ENCODE measurements around the gene SPATA31D3. TPM values are rescaled to one million over a fixed set of nuclear protein-coding genes. Genes with fewer than 3 reads are reported as not detected.
"Not testable (repeated sequence)": the region's sequence is repeated elsewhere in the genome, so short reads cannot be mapped to it uniquely, and the experiment has no call there.

The SPATA31D3 gene
- total and polyA plus RNA-seq, 2 donors (not counting 1 experiment from before 2014, with no cell fraction given), result not detected

DNA sequence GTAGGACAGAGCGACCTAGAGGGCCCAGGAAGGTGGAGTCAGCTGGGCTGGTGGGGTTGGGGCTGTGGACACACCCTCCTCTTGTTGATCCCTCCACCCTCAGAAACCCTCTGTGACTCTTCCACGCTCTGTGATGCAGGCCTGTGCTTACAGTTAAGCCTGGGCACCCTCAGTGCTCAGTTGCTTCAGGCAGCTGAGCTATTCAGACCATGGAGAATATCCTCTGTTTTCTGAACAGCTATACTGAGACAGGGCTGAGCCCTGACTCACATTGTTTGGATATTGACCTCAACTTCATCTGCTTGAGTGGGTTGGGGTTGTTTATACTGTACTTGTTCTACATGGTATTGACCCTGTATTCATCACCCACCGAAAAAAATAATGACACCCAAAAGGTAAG is 15.0 kb upstream of the SPATA31D3 start, which contains the start of gene SPATA31D4:
Gene SPATA31D4, plus strand, starts transcription at position 124 of the 400 bp plus-strand sequence. Its CDS starts 86 bp downstream, at position 210.
- H3K27me3 Mint-ChIP-seq; H3K9me3 Mint-ChIP-seq (ENCODE audit: insufficient read depth); H2AFZ ChIP-seq (ENCODE audit: insufficient read depth, low read depth, low read length, poor library complexity, severe bottlenecking); H3K4me2 ChIP-seq (replicated peaks; ENCODE audit: low read depth, low read length, poor library complexity, severe bottlenecking); intact Hi-C loops (cut with micrococcal nuclease); H3K9me3 ChIP-seq (ENCODE audit: control extremely low read depth in 1 of 3, control insufficient read depth in 2 of 3, insufficient read depth in 1 of 3, low read length in 2 of 3); DNase-seq; CTCF ChIA-PET; H3K36me3 ChIP-seq (replicated peaks in 1 of 2; ENCODE audit: control extremely low read depth in 1 of 2, control insufficient read depth in 1 of 2, extremely low read depth in 1 of 2, insufficient read depth in 2 of 2, low read length in 1 of 2); H3K79me2 ChIP-seq (ENCODE audit: control insufficient read depth, insufficient read depth, low read length); H3K27ac ChIP-seq (ENCODE audit: low read length in 2 of 2); H4K20me1 ChIP-seq (ENCODE audit: control insufficient read depth, insufficient read depth, low read length, poor library complexity, severe bottlenecking); POLR2A ChIA-PET; H3K27me3 ChIP-seq (replicated peaks in 1 of 4; ENCODE audit: control extremely low read depth in 1 of 4, control insufficient read depth in 3 of 4, insufficient read depth in 4 of 4, low read length in 3 of 4); H3K4me1 Mint-ChIP-seq; H3K4me1 ChIP-seq (ENCODE audit: control insufficient read depth in 2 of 2, insufficient read depth in 2 of 2, low read length in 2 of 2); H3K4me3 Mint-ChIP-seq; ATAC-seq (ENCODE audit: low read depth); H3K27ac Mint-ChIP-seq; H3K4me3 ChIP-seq (ENCODE audit: control extremely low read depth in 1 of 5, extremely low read depth in 1 of 5, insufficient read depth in 1 of 5, low read depth in 2 of 5, low read length in 4 of 5); H3K9ac ChIP-seq (ENCODE audit: low read length): not testable (repeated sequence)
- WGBS (ENCODE audit: insufficient coverage), result no CpG with 5 or more reads among the region's 3 CpGs

DNA sequence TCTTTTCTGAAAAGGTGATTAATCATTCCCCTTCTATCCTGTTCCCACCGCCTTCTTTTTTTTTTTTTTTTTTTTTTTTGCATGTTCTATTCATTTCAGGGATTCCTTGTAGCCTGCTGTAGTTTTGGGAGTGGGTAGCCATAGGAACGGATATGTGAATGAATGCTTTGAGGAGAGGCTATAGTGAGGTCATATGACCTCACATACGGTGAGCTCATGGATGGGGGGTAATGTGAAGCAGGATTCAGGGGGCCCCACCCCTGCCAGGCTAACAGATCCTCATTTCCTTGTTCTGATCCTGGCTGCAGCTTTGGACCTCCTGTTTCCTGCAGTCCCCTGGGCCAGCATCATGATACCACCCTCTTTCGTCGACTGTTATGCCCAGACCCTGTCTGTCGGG is 13.2 kb upstream of the SPATA31D3 start:
- intact Hi-C loops (cut with micrococcal nuclease); H3K9ac ChIP-seq (ENCODE audit: low read length); POLR2A ChIA-PET; H2AFZ ChIP-seq (ENCODE audit: insufficient read depth, low read depth, low read length, poor library complexity, severe bottlenecking); H3K27me3 Mint-ChIP-seq; H3K4me1 ChIP-seq (ENCODE audit: control insufficient read depth in 2 of 2, insufficient read depth in 2 of 2, low read length in 2 of 2); CTCF ChIA-PET; H3K4me1 Mint-ChIP-seq; H3K9me3 ChIP-seq (ENCODE audit: control extremely low read depth in 1 of 3, control insufficient read depth in 2 of 3, insufficient read depth in 1 of 3, low read length in 2 of 3); DNase-seq; H3K4me3 ChIP-seq (ENCODE audit: control extremely low read depth in 1 of 5, extremely low read depth in 1 of 5, insufficient read depth in 1 of 5, low read depth in 2 of 5, low read length in 4 of 5); H3K79me2 ChIP-seq (ENCODE audit: control insufficient read depth, insufficient read depth, low read length); ATAC-seq (ENCODE audit: low read depth); H3K4me3 Mint-ChIP-seq; H3K27ac ChIP-seq (ENCODE audit: low read length in 2 of 2); H3K9me3 Mint-ChIP-seq (ENCODE audit: insufficient read depth); H3K36me3 ChIP-seq (replicated peaks in 1 of 2; ENCODE audit: control extremely low read depth in 1 of 2, control insufficient read depth in 1 of 2, extremely low read depth in 1 of 2, insufficient read depth in 2 of 2, low read length in 1 of 2); H3K27me3 ChIP-seq (replicated peaks in 1 of 4; ENCODE audit: control extremely low read depth in 1 of 4, control insufficient read depth in 3 of 4, insufficient read depth in 4 of 4, low read length in 3 of 4); H4K20me1 ChIP-seq (ENCODE audit: control insufficient read depth, insufficient read depth, low read length, poor library complexity, severe bottlenecking); H3K4me2 ChIP-seq (replicated peaks; ENCODE audit: low read depth, low read length, poor library complexity, severe bottlenecking); H3K27ac Mint-ChIP-seq: not testable (repeated sequence)
- WGBS (ENCODE audit: insufficient coverage), result no CpG with 5 or more reads among the region's 6 CpGs

DNA sequence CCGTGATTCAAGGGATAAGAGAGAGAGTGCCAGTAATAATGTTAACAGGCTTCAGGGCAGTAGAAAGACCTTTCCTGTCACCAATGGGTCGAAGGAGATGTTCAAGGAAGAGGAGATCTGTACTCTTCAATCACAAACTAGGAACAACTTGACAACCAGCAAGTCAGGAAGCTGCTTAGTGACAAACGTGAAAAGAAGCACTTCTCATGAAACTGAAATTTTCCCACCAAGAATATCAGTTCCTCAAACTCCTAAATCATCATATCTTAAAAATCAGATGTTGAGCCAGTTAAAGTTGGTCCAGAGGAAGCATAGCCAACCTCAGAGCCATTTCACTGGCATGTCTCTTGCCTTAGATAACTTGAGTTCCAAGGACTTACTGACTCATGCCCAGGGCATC is 9.8 kb upstream of the SPATA31D3 start:
- H3K9ac ChIP-seq (ENCODE audit: low read length); CTCF ChIA-PET; H3K79me2 ChIP-seq (ENCODE audit: control insufficient read depth, insufficient read depth, low read length); H2AFZ ChIP-seq (ENCODE audit: insufficient read depth, low read depth, low read length, poor library complexity, severe bottlenecking); H3K4me3 Mint-ChIP-seq; H3K27me3 ChIP-seq (replicated peaks in 1 of 4; ENCODE audit: control extremely low read depth in 1 of 4, control insufficient read depth in 3 of 4, insufficient read depth in 4 of 4, low read length in 3 of 4); POLR2A ChIA-PET; H3K4me2 ChIP-seq (replicated peaks; ENCODE audit: low read depth, low read length, poor library complexity, severe bottlenecking); H3K27ac Mint-ChIP-seq; H3K9me3 ChIP-seq (ENCODE audit: control extremely low read depth in 1 of 3, control insufficient read depth in 2 of 3, insufficient read depth in 1 of 3, low read length in 2 of 3); intact Hi-C loops (cut with micrococcal nuclease); H4K20me1 ChIP-seq (ENCODE audit: control insufficient read depth, insufficient read depth, low read length, poor library complexity, severe bottlenecking); H3K36me3 ChIP-seq (replicated peaks in 1 of 2; ENCODE audit: control extremely low read depth in 1 of 2, control insufficient read depth in 1 of 2, extremely low read depth in 1 of 2, insufficient read depth in 2 of 2, low read length in 1 of 2); H3K9me3 Mint-ChIP-seq (ENCODE audit: insufficient read depth); DNase-seq; H3K4me1 Mint-ChIP-seq; H3K4me3 ChIP-seq (ENCODE audit: control extremely low read depth in 1 of 5, extremely low read depth in 1 of 5, insufficient read depth in 1 of 5, low read depth in 2 of 5, low read length in 4 of 5); H3K4me1 ChIP-seq (ENCODE audit: control insufficient read depth in 2 of 2, insufficient read depth in 2 of 2, low read length in 2 of 2); ATAC-seq (ENCODE audit: low read depth); H3K27ac ChIP-seq (ENCODE audit: low read length in 2 of 2); H3K27me3 Mint-ChIP-seq: not testable (repeated sequence)
- no CpG with 5 or more reads among the region's 3 CpGs for WGBS (ENCODE audit: insufficient coverage)

DNA sequence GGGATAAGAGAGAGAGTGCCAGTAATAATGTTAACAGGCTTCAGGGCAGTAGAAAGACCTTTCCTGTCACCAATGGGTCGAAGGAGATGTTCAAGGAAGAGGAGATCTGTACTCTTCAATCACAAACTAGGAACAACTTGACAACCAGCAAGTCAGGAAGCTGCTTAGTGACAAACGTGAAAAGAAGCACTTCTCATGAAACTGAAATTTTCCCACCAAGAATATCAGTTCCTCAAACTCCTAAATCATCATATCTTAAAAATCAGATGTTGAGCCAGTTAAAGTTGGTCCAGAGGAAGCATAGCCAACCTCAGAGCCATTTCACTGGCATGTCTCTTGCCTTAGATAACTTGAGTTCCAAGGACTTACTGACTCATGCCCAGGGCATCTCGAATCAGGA is 5.3 kb downstream of the SPATA31D3 start:
- H3K4me1 Mint-ChIP-seq; H3K36me3 ChIP-seq (replicated peaks in 1 of 2; ENCODE audit: control extremely low read depth in 1 of 2, control insufficient read depth in 1 of 2, extremely low read depth in 1 of 2, insufficient read depth in 2 of 2, low read length in 1 of 2); H3K4me3 ChIP-seq (ENCODE audit: control extremely low read depth in 1 of 5, extremely low read depth in 1 of 5, insufficient read depth in 1 of 5, low read depth in 2 of 5, low read length in 4 of 5); H3K9me3 ChIP-seq (ENCODE audit: control extremely low read depth in 1 of 3, control insufficient read depth in 2 of 3, insufficient read depth in 1 of 3, low read length in 2 of 3); H3K9me3 Mint-ChIP-seq (ENCODE audit: insufficient read depth); CTCF ChIA-PET; POLR2A ChIA-PET; H3K4me1 ChIP-seq (ENCODE audit: control insufficient read depth in 2 of 2, insufficient read depth in 2 of 2, low read length in 2 of 2); H3K79me2 ChIP-seq (ENCODE audit: control insufficient read depth, insufficient read depth, low read length); H3K4me2 ChIP-seq (replicated peaks; ENCODE audit: low read depth, low read length, poor library complexity, severe bottlenecking); DNase-seq; H2AFZ ChIP-seq (ENCODE audit: insufficient read depth, low read depth, low read length, poor library complexity, severe bottlenecking); H3K9ac ChIP-seq (ENCODE audit: low read length); intact Hi-C loops (cut with micrococcal nuclease); H4K20me1 ChIP-seq (ENCODE audit: control insufficient read depth, insufficient read depth, low read length, poor library complexity, severe bottlenecking); H3K27me3 Mint-ChIP-seq; H3K27me3 ChIP-seq (replicated peaks in 1 of 4; ENCODE audit: control extremely low read depth in 1 of 4, control insufficient read depth in 3 of 4, insufficient read depth in 4 of 4, low read length in 3 of 4); H3K27ac ChIP-seq (ENCODE audit: low read length in 2 of 2); ATAC-seq (ENCODE audit: low read depth); H3K4me3 Mint-ChIP-seq; H3K27ac Mint-ChIP-seq: not testable (repeated sequence)
- no CpG with 5 or more reads among the region's 3 CpGs for WGBS (ENCODE audit: insufficient coverage)

All from B cell (primary cell).